NK-92 treated with Interleukin-12 subunit alpha and Interleukin-12 subunit beta, amount 100 ng/mL, for 24 hours (cell line): ENCODE results near the gene DSE.

Experiments
- DNase-seq: peaks from one replicate; lab custom pipeline; 2025; lab: John Stamatoyannopoulos, UW

DSE gene

DNA sequence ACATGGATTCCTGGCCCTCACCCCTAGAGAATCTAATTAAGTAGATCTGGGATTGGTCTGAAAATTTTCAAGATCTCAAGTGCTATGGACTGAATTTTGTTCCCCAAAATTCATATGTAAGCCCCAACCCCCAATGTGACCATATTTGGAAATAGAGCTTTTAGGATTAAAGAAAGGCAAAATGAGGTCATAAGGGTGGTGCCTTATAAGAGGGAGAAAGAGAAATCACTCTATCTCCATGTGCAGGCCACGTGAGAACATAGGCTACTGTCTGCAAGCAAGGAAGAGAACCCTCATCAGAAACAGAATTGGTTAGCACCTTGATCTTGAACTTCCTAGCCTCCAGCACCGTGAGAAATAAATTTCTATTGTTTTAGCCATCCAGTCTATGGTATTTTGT, 8.5 kb upstream of the DSE start:
- no peak for DNase-seq

GRCh38 chr6:116363759-116364158, 7.0 kb upstream of the DSE start:
- no peak for DNase-seq

GRCh38 chr6:116364321-116364720, 6.4 kb upstream of the DSE start:
- DNase-seq, result no peak

DNA sequence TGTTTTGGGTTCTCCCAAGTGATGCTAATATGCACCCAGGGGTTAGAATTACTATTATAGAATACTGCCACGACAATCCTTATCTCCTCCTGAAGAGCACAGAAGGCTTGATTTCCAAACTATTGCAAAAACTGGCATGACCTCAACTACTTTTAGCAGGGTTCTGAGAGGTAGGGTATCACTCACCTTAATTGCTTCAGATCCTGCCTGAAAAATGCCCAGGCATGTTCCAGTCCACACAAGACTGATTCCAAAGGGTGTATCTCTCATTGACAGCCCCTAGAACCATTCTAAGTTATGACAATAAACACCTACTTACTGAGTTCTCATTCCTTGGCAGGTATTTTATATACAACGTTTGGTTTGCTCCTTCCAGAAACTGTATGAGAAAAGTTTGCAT, 5.0 kb upstream of the DSE start:
- no peak for DNase-seq

- no peak for DNase-seq
These were observed 3.9 kb upstream of the DSE start for GRCh38 chr6:116366740-116367275.

DNA sequence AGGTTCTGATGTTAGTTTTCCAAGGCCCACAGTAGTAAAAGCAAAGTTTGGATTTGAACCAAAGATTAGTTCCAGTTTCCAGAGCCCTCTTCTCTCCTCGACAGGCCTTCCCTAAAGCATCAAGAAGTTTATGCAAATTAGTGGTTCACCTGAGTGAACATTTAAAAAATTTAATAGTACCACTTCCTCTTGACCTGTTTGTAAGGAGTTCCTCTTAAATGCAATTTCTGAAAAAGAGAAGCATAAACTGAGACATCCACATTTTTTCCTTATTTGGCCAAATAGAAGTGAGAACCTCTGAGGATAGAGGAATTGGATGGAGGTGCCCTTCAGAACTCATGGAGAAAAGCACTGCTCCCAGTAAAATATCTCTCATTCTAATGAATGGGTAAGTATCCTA, 1.2 kb upstream of the DSE start:
- DNase-seq, result no peak

DNA sequence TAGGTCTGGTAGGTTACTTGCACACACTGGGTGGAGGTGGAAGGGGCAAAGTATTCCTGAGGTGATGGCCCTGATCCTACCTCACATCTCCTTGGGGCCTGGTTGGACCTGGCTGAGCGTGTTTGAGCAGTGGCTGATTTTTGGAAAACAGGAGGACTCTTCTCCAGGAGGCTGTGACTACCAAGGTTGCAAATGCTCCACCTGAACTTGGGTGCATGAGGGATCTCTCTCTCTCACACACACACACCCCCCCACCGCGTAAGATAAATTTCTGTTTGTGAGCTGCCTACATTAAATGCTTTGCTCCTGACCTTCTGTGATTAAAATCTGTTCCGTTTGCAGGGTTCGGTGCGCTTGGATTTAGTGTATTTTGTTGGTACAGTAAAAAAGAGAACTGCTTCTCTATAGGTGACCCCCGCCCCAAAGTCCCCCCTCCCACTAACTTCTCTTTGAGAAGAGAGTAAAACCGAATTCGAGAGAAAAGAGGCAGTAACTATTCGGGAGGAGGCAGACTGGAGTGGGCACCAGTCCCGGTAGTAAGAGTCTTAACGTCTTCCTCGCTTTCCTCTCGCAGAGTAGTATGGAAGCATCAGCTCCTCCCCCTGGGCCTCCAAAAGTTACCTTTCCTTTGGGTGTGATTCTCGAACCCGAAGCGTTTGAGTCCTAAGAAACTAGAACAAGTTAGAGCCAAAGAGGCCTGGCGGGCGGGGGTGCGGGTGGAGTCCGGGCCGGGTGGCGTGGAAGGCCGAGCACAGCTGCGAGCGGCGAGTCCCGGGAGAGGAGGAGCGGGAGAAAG, 585 bp upstream of the DSE start:
- no peak for DNase-seq

DNA sequence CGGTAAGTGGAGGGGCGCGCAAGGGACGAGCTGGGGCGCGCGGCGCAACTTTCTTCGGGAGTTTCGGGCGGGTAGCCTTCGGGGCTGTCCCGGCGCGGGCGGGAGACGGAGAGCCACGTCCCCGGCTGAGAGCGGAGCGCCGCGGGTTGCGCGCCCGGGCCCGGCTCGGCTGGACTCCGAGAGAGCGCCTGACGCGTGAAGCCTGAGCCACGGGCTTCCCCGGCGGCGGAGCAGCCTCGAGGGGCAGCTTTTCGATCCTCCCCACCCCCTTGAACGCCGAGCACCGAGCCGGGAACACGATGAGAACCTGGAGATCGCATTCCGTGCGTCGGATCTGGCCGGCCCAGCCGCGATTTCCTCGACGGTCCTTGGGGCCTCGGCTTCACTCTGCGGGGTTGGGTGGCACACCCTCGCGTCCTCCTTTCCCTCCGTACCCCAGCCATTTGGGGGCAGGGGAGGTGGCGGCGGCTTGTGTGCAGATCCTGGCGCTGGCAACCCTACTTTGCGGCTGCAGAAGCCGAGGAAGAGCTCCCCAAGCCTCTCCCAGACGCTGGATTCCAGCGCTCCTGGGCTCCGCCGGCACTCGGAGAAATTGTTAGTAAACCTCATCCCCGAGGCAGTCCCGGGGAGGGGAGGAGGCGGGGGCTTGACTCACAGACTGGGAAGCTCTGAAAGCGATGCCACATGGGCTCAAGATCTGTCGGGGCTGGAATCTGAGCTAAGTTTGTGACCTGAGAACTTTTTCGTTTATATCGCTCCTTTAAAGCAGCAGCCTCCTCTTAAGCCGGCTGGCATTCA, 572 bp downstream of the DSE start:
- no peak for DNase-seq

GRCh38 chr6:116371918-116372209, 1.1 kb downstream of the DSE start:
- no peak for DNase-seq

DNA sequence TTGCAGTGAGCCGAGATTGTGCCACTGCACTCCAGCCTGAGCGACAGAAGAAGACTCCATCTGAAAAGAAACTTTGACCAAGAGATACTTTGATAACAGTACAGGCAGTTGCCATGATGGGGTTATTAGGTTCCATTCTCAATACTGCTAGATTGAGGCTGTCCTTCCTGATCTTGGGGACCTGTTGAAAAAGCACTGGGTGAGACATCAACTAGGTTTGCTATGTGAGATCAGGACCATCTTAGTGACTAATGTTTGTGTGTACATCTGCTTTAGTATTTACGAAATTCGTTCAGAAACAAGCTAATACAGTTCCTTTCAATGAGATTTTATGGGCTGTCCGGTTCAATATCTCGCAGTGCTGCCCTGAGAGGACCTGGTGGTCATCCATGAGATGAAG, 2.6 kb downstream of the DSE start:
- DNase-seq, result no peak

- DNase-seq, result no peak
These were observed 3.2 kb downstream of the DSE start for GRCh38 chr6:116373940-116374339.

- DNase-seq, result no peak
These were observed 3.8 kb downstream of the DSE start for GRCh38 chr6:116374586-116374985.

- no peak for DNase-seq
These were observed 4.5 kb downstream of the DSE start for GRCh38 chr6:116375262-116375661.

- DNase-seq, result no peak
These were observed 5.4 kb downstream of the DSE start for GRCh38 chr6:116376149-116376548.

DNA sequence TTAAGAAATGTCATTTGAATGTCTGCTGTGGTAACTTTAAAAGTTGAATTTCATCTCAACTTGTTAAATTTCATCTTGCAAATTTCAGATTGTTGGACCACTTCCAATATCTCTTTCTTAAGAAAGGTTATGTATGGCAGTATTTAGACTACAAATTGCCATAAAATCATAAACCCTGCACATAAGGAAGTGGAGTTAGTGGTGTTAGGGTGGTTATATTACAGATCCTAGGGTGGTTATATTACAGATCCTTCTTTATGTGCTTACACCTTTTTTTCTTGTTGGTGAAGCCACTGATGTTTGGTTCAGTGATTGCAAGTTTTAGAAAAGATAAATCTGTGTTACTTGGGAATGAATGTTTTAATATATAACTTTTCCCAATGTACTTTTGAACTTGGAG, 9.0 kb downstream of the DSE start:
- no peak for DNase-seq

DNA sequence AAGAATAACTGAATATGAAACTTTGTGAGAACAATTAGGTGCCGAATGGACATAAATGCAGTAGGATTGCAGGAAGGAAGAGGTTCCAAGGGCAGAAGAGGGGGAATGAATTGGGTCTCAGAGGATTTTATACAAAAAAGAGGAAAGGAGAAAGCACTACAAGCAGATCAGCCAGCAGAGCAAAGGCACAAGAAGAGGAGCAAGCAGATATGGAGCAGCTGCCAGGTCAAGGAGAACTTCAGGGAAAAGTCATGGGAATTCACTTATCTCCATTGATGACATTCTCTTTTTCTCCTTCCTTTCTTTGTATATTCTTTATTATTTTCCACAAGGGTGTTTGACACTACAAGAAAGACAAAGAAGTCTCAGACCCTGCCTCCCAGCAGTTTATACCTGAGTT, 9.6 kb downstream of the DSE start:
- no peak for DNase-seq

DNA sequence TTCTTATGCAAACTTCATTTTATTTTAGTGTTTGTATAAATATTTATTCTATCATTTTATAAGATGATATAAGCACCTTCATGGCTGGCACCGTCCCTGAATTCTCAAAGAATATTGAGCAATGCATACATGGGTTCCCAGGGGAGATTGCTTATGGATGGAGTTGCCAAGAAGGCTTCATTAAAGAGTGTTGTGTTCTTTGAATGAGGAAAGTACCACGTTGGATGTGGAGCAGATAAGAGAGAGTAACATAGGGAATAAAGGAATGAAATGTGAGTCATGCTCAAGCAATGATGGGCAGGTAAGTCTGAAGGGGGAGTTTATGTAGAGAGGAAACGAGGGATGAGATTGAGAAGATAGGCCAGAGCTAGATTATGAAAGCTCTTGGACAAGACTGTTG, 10.3 kb downstream of the DSE start:
- DNase-seq, result no peak

GRCh38 chr6:116382587-116382986, 11.8 kb downstream of the DSE start:
- DNase-seq, result no peak

DNA sequence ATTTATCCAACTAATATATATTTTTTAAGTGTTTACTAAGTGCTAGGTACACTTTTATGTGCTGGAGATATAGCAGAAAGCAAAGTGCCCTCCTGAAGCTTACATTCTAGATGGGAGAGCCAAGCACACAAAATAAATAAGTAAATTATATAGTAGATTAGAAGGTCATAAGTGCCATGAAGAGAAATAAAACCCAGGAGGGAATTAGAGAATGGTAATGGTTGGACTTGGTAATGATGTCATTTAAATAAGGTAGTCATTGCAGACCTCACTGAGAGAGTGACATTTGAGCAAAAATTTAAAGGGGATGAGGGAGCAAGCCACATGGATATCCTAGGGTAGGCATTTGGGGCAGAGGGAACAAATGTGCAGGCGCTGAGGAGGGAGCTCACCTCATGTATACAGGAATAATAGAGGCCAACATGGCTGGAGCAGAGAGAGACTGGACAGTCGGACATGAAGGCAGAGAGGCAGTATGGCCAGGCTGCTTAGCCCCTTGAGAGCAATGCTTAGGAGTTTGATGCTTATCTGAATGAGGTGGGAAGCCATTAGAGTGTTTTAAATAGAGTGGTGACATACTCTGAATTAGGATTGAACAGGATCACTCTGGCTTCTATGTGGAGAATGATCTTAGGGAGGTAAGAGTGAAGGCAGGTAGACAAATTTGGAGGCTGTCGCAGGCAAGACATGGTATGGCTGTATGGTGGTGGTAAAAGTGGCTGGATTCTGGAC, 14.1 kb downstream of the DSE start:
- DNase-seq, result no peak

DNA sequence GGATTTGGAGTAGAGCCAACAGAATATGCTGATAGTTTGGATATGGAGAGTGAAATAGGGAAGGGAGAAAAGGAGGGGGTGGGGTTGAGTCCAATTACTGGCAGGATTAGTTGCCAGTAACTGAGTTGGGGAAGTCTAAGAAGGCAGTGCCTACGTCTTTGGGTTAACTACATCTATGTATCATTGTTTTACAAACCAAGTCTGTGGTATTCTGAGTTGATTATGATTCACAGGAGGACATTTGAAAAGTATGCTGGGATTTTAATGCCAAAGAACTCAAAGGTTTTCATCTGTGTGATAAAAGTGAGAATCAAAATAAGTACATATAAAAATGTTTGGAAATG, 14.7 kb downstream of the DSE start:
- no peak for DNase-seq

DNA sequence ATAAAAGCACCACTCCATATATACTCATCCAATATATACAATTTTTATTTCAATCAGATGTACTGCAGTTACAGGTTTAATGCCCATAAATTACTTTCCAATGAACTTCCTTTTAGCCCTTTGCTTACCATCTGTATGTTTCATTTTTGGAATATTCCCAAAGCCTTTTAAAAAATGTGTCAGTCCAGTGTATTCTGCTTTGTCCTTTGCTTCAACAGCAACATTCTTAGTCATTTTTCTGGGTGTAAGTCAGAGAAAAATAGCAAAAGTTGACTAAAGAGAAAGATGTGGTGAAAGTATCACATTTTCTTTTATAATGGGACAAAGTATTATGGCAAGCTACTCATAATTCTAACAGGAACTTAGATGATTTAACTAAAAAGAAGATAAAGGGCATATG, 15.2 kb downstream of the DSE start:
- DNase-seq, result no peak

GRCh38 chr6:116386581-116387299, 16.0 kb downstream of the DSE start:
- DNase-seq, result no peak
